ENCODE results near the gene TBC1D8. TPM values are rescaled to one million over a fixed set of nuclear protein-coding genes. Genes with fewer than 3 reads are reported as not detected.

The TBC1D8 gene
- total and polyA plus RNA-seq, 9 of the 15 experiments (the other 6 are each of a cell fraction or from before 2014, with no cell fraction given), result 0.36 to 1.3 (median 0.82) TPM

DNA sequence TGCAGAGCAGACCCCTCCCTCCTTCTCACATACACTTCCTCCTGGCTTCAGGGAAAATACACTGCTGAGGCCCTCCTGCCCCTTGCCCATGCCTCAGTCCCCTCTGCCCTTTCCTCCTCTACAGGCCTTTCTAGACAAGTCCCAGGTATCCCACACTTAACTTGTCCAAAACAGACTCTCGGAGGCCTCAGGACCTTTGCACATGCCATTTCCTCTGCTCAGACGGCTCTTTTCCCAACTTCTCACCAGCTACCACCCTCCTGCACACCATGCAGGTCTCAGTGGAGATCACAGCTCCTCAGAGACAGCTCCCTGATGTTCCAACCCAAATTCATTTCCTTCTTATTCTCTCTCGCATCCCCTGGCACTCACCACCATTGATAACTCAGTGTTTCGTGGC, 11.7 kb downstream of the TBC1D8 start:
- Histone ChIP-seq H3K9ac (ENCODE audit: insufficient read depth in 1 of 2, low read depth in 2 of 2, low read length in 2 of 2) (no peak overlapping the region), H3K27ac (ENCODE audit: extremely low read depth, low read depth, low read length) (no peak overlapping the region), H4K20me1 (replicated peaks; ENCODE audit: control insufficient read depth, insufficient read depth, low read length) (no peaks in the 10 kb centered on the region), H3K79me2 (ENCODE audit: control insufficient read depth, insufficient read depth, low read length) (no peaks in the 10 kb centered on the region), H3K27me3 (ENCODE audit: control insufficient read depth in 2 of 2, insufficient read depth in 2 of 2, low read length in 2 of 2) (peaks cover 21 to 43% of the 10 kb centered on the region in 2 experiments), H3K4me2 (ENCODE audit: insufficient read depth, low read length) (no peak overlapping the region), H3K4me3 (no peak overlapping the region), H3K9me1 (ENCODE audit: control insufficient read depth, insufficient read depth, low read length) (no peaks in the 10 kb centered on the region), H2AFZ (ENCODE audit: low read depth, low read length) (no peak overlapping the region), H3K9me3 (replicated peaks; ENCODE audit: control insufficient read depth, insufficient read depth, low read depth, low read length) (peaks cover 4% of the 10 kb centered on the region; the same call in 1 of the 2 replicates), H3K36me3 (ENCODE audit: control insufficient read depth, insufficient read depth, low read length) (no peaks in the 10 kb centered on the region), H3K4me1 (replicated peaks in 1 of 2; ENCODE audit: control insufficient read depth in 2 of 2, insufficient read depth in 2 of 2, low read length in 2 of 2) (no peaks in the 10 kb centered on the region)
- CTCF ChIA-PET (ENCODE audit: low intra/inter-chr PET ratio), result no interaction called here
- WGBS (ENCODE audit: insufficient coverage, low coverage, missing lambda C conversion rate), result 2% methylated on average over 4 of the region's 4 CpGs
- TF ChIP-seq ARHGAP35 (IDR thresholded peaks at IDR 0.05; ENCODE audit: partially characterized antibody) (no peak), GTF2F1 (IDR thresholded peaks at IDR 0.05; ENCODE audit: low read depth, low read length) (no peak), POLR3A (IDR thresholded peaks at IDR 0.05; ENCODE audit: borderline replicate concordance, extremely low read depth, insufficient read depth, insufficient read length) (no peak), ESRRB (CRISPR knock-in tag; IDR thresholded peaks at IDR 0.05; ENCODE audit: borderline replicate concordance) (no peak), HDAC3 (IDR thresholded peaks at IDR 0.05; ENCODE audit: borderline replicate concordance, partially characterized antibody) (no peak), GABPB2 (CRISPR knock-in tag; conservative IDR thresholded peaks at IDR 0.05) (no peak), ZNF318 (IDR thresholded peaks at IDR 0.05; ENCODE audit: borderline replicate concordance in 1 of 2, low read depth in 1 of 2) (no peak), SMARCE1 (IDR thresholded peaks at IDR 0.05) (no peak)
- ATAC-seq, result no peak
- BruUV-seq (replicated peaks), result no TSS peak
- in situ Hi-C loops (cut with MboI) (no loop called here), intact Hi-C loops (cut with micrococcal nuclease) (no loop called here)
- FAIRE-seq, result no peak
- DNase-seq (ENCODE audit: extremely low read depth in 1 of 4, low spot score in 3 of 4), result no peak
- POLR2A ChIA-PET, result interaction anchor here (1.0 kb wide), 1 partner anchor 138 kb away, joined by 3 read pairs; the partner anchor contains the start of gene RPL31

Measured in K562 (cell line).